Stomach (tissue), 4 donors: ENCODE data around the gene CXCL17.

Experiments used
- CTCF ChIP-seq, 7 experiments: fragments of 450-650 bp in 4 of 7; fragments of 200-600 bp in 3 of 7; sonication (generic) in 3 of 7; IDR thresholded peaks; one replicate each; pipeline ENCODE4 v1.5.1; 2016 to 2019; ENCODE audit warnings: antibody characterized with exemption in 7 of 7, control low read depth in 2 of 7, mild to moderate bottlenecking in 1 of 7
- EP300 ChIP-seq: sonication (generic); formaldehyde crosslinking; IDR thresholded peaks from one replicate; pipeline ENCODE4 v1.6.1; 2017; ENCODE audit warnings: antibody characterized with exemption
- POLR2A ChIP-seq, 4 donors: fragments of 450-650 bp; IDR thresholded peaks; one replicate each; pipeline ENCODE4 v1.6.1; 2016; ENCODE audit warnings: antibody characterized with exemption in 4 of 4, control low read depth in 2 of 4, mild to moderate bottlenecking in 1 of 4, moderate library complexity in 1 of 4
- POLR2AphosphoS5 ChIP-seq, 3 donors: sonication (generic); formaldehyde crosslinking; IDR thresholded peaks; one replicate each; pipeline ENCODE4 v1.6.1; 2016; ENCODE audit warnings: antibody characterized with exemption in 3 of 3

GRCh38 chr19:42407816-42408175 is 35.0 kb downstream of the CXCL17 start:
- no peak for TF ChIP-seq POLR2A (IDR thresholded peaks at IDR 0.05)
- TF ChIP-seq CTCF (IDR thresholded peaks at IDR 0.05), result no peak
- TF ChIP-seq EP300, result no peak
- TF ChIP-seq POLR2AphosphoS5 (IDR thresholded peaks at IDR 0.05), result no peak
